ENCODE data around the gene ZNF669.
A peak's percentile ranks its signal among the peaks of the same experiment; 100 is the strongest.
"Not testable (repeated sequence)": the region's sequence is repeated elsewhere in the genome, so short reads cannot be mapped to it uniquely, and the experiment has no call there.

ZNF669 gene

DNA sequence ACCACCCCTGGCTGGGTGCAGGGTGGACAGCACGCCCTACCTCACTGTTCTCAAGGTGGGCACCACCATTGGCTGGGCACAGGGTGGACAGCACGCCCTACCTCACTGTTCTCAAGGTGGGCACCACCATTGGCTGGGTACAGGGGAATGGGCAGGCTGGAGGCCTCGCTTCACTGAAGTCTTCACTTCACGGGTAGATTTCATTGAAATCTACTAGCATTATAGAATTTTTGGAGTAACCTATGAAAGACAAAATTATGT is 16.2 kb upstream of the ZNF669 start:
- not testable (repeated sequence) for H3K9ac ChIP-seq (ENCODE audit: low read length); H3K36me3 ChIP-seq (ENCODE audit: control insufficient read depth, insufficient read depth, low read length, severe bottlenecking); H3K9me3 ChIP-seq (ENCODE audit: control insufficient read depth, low read length); H3K4me3 ChIP-seq (ENCODE audit: low read length); H3K27me3 ChIP-seq (replicated peaks; ENCODE audit: control insufficient read depth, insufficient read depth, low read length); DNase-seq (ENCODE audit: low read depth); H3K4me1 ChIP-seq (ENCODE audit: control insufficient read depth, insufficient read depth, low read length)

DNA sequence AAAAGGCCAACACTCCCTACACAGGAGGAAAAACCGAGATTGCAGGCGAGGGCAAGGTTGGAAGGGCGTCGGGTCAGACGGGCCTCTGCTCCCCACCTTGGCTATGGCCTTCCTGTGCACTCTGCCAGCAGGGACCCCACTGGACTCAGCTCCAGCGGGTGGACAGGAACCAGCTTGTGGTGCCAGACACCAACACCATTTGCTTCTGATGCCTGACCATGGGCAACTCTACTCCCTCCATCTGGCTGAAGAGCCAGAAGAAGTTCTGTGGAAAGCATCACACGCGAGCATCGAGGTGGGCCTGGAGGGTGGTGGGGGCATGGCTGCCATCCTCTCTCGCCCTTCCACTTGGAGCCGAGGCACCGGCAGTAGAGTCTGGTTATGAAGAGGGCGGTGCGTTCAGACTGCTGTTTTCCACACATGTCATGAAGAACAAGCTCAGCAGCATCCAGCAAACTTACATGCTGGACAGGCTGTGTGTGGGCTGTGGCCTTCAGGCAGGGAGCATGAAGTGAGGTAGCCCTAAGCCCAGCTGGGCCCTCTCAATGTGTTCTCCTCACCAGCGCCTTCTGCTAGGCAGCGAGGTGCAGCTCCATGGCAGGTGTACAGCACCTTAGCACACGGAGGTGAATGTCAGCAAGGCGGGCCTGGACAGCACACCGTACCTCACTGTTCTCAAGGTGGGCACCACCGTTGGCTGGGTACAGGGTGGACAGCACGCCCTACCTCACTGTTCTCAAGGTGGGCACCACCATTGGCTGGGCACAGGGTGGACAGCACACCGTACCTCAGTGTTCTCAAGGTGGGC is 15.6 kb upstream of the ZNF669 start:
- H3K9me3 ChIP-seq (ENCODE audit: control insufficient read depth, low read length): no peaks in the 10 kb centered on the region

GRCh38 chr1:247118946-247119446 is 14.8 kb upstream of the ZNF669 start:
- DNase-seq (ENCODE audit: low read depth): peak; percentile 31
- no peaks in the 10 kb centered on the region for H3K27me3 ChIP-seq (replicated peaks; ENCODE audit: control insufficient read depth, insufficient read depth, low read length)
- no peak overlapping the region for H3K9ac ChIP-seq (ENCODE audit: low read length)
- no peaks in the 10 kb centered on the region for H3K4me1 ChIP-seq (ENCODE audit: control insufficient read depth, insufficient read depth, low read length)
- H3K4me3 ChIP-seq (ENCODE audit: low read length): no peak overlapping the region
- H3K36me3 ChIP-seq (ENCODE audit: control insufficient read depth, insufficient read depth, low read length, severe bottlenecking): no peaks in the 10 kb centered on the region
- no peaks in the 10 kb centered on the region for H3K9me3 ChIP-seq (ENCODE audit: control insufficient read depth, low read length)

More for the DNA sequence above, 15.6 kb upstream of the ZNF669 start:
- Histone ChIP-seq H3K4me1 (ENCODE audit: control insufficient read depth, insufficient read depth, low read length) (no peaks in the 10 kb centered on the region), H3K27me3 (replicated peaks; ENCODE audit: control insufficient read depth, insufficient read depth, low read length) (no peaks in the 10 kb centered on the region), H3K4me3 (ENCODE audit: low read length) (no peak overlapping the region), H3K9ac (ENCODE audit: low read length) (no peak overlapping the region), H3K36me3 (ENCODE audit: control insufficient read depth, insufficient read depth, low read length, severe bottlenecking) (no peaks in the 10 kb centered on the region)
- DNase-seq (ENCODE audit: low read depth): no peak

DNA sequence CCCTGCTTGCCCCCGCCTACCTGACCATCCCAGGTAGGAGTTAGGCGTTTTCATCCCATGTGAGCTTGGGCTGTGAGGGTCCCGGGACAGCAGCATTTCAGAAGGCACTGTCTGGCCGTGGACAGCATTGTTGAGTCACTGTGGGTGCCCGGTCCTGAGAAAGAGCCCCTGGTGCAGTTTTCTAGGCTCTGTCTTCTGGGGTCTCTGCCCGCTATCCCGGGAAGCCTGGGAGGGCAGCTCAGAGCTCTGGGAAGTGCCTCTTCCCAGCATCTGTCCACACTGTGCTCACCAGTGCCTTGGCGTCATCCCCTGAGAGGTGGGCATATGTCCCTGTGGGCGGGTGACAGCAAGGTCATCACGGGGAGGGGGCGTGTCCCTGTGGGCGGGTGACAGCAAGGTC is 11.4 kb upstream of the ZNF669 start:
- Histone ChIP-seq H3K9ac (ENCODE audit: low read length) (no peak overlapping the region), H3K27me3 (replicated peaks; ENCODE audit: control insufficient read depth, insufficient read depth, low read length) (no peaks in the 10 kb centered on the region), H3K4me1 (ENCODE audit: control insufficient read depth, insufficient read depth, low read length) (no peaks in the 10 kb centered on the region), H3K36me3 (ENCODE audit: control insufficient read depth, insufficient read depth, low read length, severe bottlenecking) (no peaks in the 10 kb centered on the region), H3K9me3 (ENCODE audit: control insufficient read depth, low read length) (no peaks in the 10 kb centered on the region), H3K4me3 (ENCODE audit: low read length) (no peak overlapping the region)
- DNase-seq (ENCODE audit: low read depth): no peak

GRCh38 chr1:247115141-247115510 is 11.0 kb upstream of the ZNF669 start:
- no peak overlapping the region for H3K4me3 ChIP-seq (ENCODE audit: low read length)
- no peak overlapping the region for H3K9ac ChIP-seq (ENCODE audit: low read length)
- H3K9me3 ChIP-seq (ENCODE audit: control insufficient read depth, low read length): no peaks in the 10 kb centered on the region
- no peaks in the 10 kb centered on the region for H3K36me3 ChIP-seq (ENCODE audit: control insufficient read depth, insufficient read depth, low read length, severe bottlenecking)
- no peaks in the 10 kb centered on the region for H3K4me1 ChIP-seq (ENCODE audit: control insufficient read depth, insufficient read depth, low read length)
- no peaks in the 10 kb centered on the region for H3K27me3 ChIP-seq (replicated peaks; ENCODE audit: control insufficient read depth, insufficient read depth, low read length)
- no peak for DNase-seq (ENCODE audit: low read depth)

GRCh38 chr1:247114351-247115140 is 10.4 kb upstream of the ZNF669 start:
- no peaks in the 10 kb centered on the region for H3K36me3 ChIP-seq (ENCODE audit: control insufficient read depth, insufficient read depth, low read length, severe bottlenecking)
- no peaks in the 10 kb centered on the region for H3K4me1 ChIP-seq (ENCODE audit: control insufficient read depth, insufficient read depth, low read length)
- H3K27me3 ChIP-seq (replicated peaks; ENCODE audit: control insufficient read depth, insufficient read depth, low read length): no peaks in the 10 kb centered on the region
- H3K4me3 ChIP-seq (ENCODE audit: low read length): no peak overlapping the region
- no peak overlapping the region for H3K9ac ChIP-seq (ENCODE audit: low read length)
- DNase-seq (ENCODE audit: low read depth): no peak
- no peaks in the 10 kb centered on the region for H3K9me3 ChIP-seq (ENCODE audit: control insufficient read depth, low read length)

GRCh38 chr1:247113733-247114271 is 9.6 kb upstream of the ZNF669 start:
- no peaks in the 10 kb centered on the region for H3K4me1 ChIP-seq (ENCODE audit: control insufficient read depth, insufficient read depth, low read length)
- H3K9ac ChIP-seq (ENCODE audit: low read length): no peak overlapping the region
- H3K27me3 ChIP-seq (replicated peaks; ENCODE audit: control insufficient read depth, insufficient read depth, low read length): no peaks in the 10 kb centered on the region
- H3K9me3 ChIP-seq (ENCODE audit: control insufficient read depth, low read length): no peaks in the 10 kb centered on the region
- no peak for DNase-seq (ENCODE audit: low read depth)
- no peaks in the 10 kb centered on the region for H3K36me3 ChIP-seq (ENCODE audit: control insufficient read depth, insufficient read depth, low read length, severe bottlenecking)
- no peak overlapping the region for H3K4me3 ChIP-seq (ENCODE audit: low read length)

DNA sequence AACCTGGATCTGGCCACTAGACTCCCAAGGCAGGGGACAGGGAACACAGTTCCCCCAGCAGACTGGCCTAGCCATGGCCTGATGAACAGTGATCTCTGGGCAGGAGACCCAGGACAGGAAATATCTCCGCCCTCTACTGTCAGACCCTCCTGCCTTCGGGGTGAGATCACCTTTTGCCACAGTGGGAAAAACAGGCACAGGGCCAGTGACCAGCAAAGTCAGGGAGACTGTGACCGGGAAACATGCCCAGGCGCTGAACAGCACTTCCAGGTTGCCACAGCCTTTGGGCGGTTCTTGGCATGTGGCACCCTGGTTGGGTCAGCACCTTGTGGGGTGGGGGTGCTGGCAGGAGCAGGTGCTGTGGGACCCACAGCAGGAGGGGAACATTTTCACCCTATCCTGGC is 8.9 kb upstream of the ZNF669 start:
- Histone ChIP-seq H3K4me3 (ENCODE audit: low read length) (no peak overlapping the region), H3K27me3 (replicated peaks; ENCODE audit: control insufficient read depth, insufficient read depth, low read length) (no peaks in the 10 kb centered on the region), H3K36me3 (ENCODE audit: control insufficient read depth, insufficient read depth, low read length, severe bottlenecking) (no peaks in the 10 kb centered on the region), H3K9me3 (ENCODE audit: control insufficient read depth, low read length) (no peaks in the 10 kb centered on the region), H3K4me1 (ENCODE audit: control insufficient read depth, insufficient read depth, low read length) (no peaks in the 10 kb centered on the region), H3K9ac (ENCODE audit: low read length) (no peak overlapping the region)
- no peak for DNase-seq (ENCODE audit: low read depth)

DNA sequence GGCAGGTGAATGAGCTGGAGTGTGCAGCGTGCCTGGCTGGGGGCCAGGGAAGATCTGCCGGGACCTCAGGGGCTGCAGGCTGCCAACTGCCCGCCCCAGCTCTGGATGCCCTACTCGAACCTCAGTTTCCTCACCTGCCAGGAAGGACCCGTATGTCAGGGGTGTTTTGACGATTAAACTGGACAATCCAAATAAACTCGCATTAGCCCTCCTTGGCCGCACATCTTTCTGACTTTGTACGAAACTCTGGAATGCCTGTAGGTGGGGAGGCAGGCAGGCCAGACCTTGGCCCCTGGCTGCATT is 8.3 kb upstream of the ZNF669 start:
- H3K36me3 ChIP-seq (ENCODE audit: control insufficient read depth, insufficient read depth, low read length, severe bottlenecking): no peaks in the 10 kb centered on the region
- DNase-seq (ENCODE audit: low read depth): no peak
- H3K4me3 ChIP-seq (ENCODE audit: low read length): peak overlapping the region; percentile 82
- H3K9me3 ChIP-seq (ENCODE audit: control insufficient read depth, low read length): no peaks in the 10 kb centered on the region
- no peaks in the 10 kb centered on the region for H3K27me3 ChIP-seq (replicated peaks; ENCODE audit: control insufficient read depth, insufficient read depth, low read length)
- H3K9ac ChIP-seq (ENCODE audit: low read length): peak overlapping the region; percentile 83
- H3K4me1 ChIP-seq (ENCODE audit: control insufficient read depth, insufficient read depth, low read length): no peaks in the 10 kb centered on the region

DNA sequence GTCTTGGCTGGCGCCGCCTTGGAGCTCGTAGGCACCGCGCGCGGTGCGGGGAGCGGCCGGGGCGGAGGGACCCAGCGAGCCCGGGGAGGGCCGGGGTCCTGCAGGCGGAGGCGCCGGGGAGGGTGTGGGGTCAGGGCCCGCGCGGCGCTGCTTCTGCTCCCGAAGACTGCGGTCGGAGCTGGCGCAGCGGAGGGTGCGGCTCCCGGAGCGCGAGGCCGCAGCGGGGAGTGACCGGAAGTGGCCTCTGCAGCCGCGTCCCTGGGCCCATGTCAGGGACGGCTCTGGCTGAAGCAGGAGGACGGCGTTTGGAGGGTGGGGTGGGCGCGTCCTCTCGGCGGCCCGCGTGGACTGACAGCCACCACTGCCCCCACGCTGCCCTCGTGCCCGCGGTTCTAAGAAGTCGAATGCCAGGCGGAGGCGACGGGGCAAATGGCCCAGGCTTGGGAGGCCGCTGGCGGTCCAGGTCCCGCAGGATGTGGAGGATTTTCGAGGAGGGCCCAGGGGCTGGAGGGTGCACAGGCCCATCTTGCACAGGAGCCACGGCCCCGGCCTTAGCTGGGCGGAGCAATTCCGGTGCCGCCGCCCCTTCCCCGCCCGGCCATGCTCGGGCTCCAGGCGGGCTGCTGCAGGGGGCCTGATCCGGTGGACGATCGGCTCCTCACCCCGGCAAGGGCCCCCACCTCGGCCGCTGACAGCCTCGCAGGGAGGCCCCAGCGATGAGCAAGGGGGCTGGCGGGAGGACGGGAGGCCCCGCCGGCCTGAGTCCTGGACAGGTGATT is 7.7 kb upstream of the ZNF669 start:
- Histone ChIP-seq H3K9me3 (ENCODE audit: control insufficient read depth, low read length) (no peaks in the 10 kb centered on the region), H3K9ac (ENCODE audit: low read length) (peak overlapping the region; percentile 83), H3K27me3 (replicated peaks; ENCODE audit: control insufficient read depth, insufficient read depth, low read length) (no peaks in the 10 kb centered on the region), H3K36me3 (ENCODE audit: control insufficient read depth, insufficient read depth, low read length, severe bottlenecking) (no peaks in the 10 kb centered on the region), H3K4me1 (ENCODE audit: control insufficient read depth, insufficient read depth, low read length) (no peaks in the 10 kb centered on the region), H3K4me3 (ENCODE audit: low read length) (peak overlapping the region; percentile 82)
- DNase-seq (ENCODE audit: low read depth): peak; percentile 79

DNA sequence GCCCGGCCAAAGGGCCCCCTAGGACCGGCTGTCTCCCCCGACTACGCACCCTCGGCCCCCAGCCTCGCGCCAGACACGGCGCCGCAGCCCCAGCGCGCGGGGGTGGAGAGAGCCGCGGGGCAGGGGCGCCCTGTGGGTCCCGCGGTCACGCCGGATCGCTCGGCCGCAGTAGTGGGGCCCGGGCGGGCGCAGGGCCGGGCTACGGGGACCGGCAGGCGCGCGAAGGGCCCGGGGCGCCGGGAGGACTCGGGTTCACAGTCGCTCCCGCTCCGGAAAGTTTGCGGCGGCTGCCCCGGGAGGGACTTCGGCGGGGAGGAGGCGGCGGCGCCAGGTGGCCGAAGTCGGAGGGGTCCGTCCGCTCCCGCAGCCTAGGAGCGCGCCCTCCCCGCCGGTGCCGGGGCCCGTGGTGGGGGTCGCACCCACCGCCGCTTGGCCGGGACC is 7.1 kb upstream of the ZNF669 start:
- peak; percentile 58 for DNase-seq (ENCODE audit: low read depth)

More for the DNA sequence above, 7.1 kb upstream of the ZNF669 start:
- peak overlapping the region; percentile 83 for H3K9ac ChIP-seq (ENCODE audit: low read length)
- peak overlapping the region; percentile 82 for H3K4me3 ChIP-seq (ENCODE audit: low read length)
- H3K27me3 ChIP-seq (replicated peaks; ENCODE audit: control insufficient read depth, insufficient read depth, low read length): no peaks in the 10 kb centered on the region
- H3K9me3 ChIP-seq (ENCODE audit: control insufficient read depth, low read length): no peaks in the 10 kb centered on the region
- H3K4me1 ChIP-seq (ENCODE audit: control insufficient read depth, insufficient read depth, low read length): no peaks in the 10 kb centered on the region
- no peaks in the 10 kb centered on the region for H3K36me3 ChIP-seq (ENCODE audit: control insufficient read depth, insufficient read depth, low read length, severe bottlenecking)
